Activated T-cell treated with anti-CD3 and anti-CD28 coated beads for 24 hours (primary cell): ENCODE measurements around the gene ENDOG.
A peak's percentile ranks its signal among the peaks of the same experiment; 100 is the strongest.
"Not testable (repeated sequence)": the region's sequence is repeated elsewhere in the genome, so short reads cannot be mapped to it uniquely, and the experiment has no call there.

Source experiments
- DNase-seq: peaks from one replicate; pipeline ENCODE4 v3.0.0-alpha.2; 2020; ENCODE audit warnings: low read depth

Gene ENDOG

GRCh38 chr9:128818099-128818838 lies at the start of gene ENDOG:
Gene ENDOG, plus strand, starts transcription at chr9:128818500. Its CDS starts 185 bp downstream, at chr9:128818685.
- peak; percentile 98 for DNase-seq

GRCh38 chr9:128768606-128769005 lies 49.7 kb upstream of the ENDOG start:
- no peak for DNase-seq

GRCh38 chr9:128770286-128771030 lies 47.8 kb upstream of the ENDOG start:
- DNase-seq = no peak

GRCh38 chr9:128771094-128771721 lies 47.1 kb upstream of the ENDOG start:
- no peak for DNase-seq

GRCh38 chr9:128771745-128772519 lies 46.4 kb upstream of the ENDOG start, which contains the start of gene ZER1:
Gene ZER1, minus strand, starts transcription at chr9:128771927. Its CDS starts 16,362 bp downstream, at chr9:128755565.
- peak; percentile 93 for DNase-seq

- DNase-seq = no peak
Observed at GRCh38 chr9:128773049-128773448, 45.3 kb upstream of the ENDOG start.

- DNase-seq = no peak
Observed at GRCh38 chr9:128774804-128775203, 43.5 kb upstream of the ENDOG start.

- not testable (repeated sequence) for DNase-seq
Observed at GRCh38 chr9:128780093-128780492, 38.2 kb upstream of the ENDOG start.

- DNase-seq = no peak
Observed at GRCh38 chr9:128781187-128782070, 36.9 kb upstream of the ENDOG start.

- DNase-seq = no peak
Observed at GRCh38 chr9:128782669-128783068, 35.6 kb upstream of the ENDOG start.

- DNase-seq = no peak
Observed at GRCh38 chr9:128785427-128785826, 32.9 kb upstream of the ENDOG start.

- peak; percentile 86 for DNase-seq
Observed at GRCh38 chr9:128786681-128787601, 31.4 kb upstream of the ENDOG start, which contains the start of gene TBC1D13. Gene TBC1D13, plus strand, starts transcription at chr9:128787253. Its CDS starts 101 bp downstream, at chr9:128787354.

- no peak for DNase-seq
Observed at GRCh38 chr9:128787659-128788058, 30.6 kb upstream of the ENDOG start.

GRCh38 chr9:128788445-128788844 lies 29.9 kb upstream of the ENDOG start:
- DNase-seq = no peak

GRCh38 chr9:128790536-128790935 lies 27.8 kb upstream of the ENDOG start:
- DNase-seq = no peak

GRCh38 chr9:128792134-128792533 lies 26.2 kb upstream of the ENDOG start:
- DNase-seq = no peak

GRCh38 chr9:128792978-128793686 lies 25.2 kb upstream of the ENDOG start:
- DNase-seq = no peak

- not testable (repeated sequence) for DNase-seq
Observed at GRCh38 chr9:128794961-128795360, 23.3 kb upstream of the ENDOG start.

- DNase-seq = no peak
Observed at GRCh38 chr9:128798896-128799295, 19.4 kb upstream of the ENDOG start.
